ENCODE data around the gene NGRN.

DNA sequence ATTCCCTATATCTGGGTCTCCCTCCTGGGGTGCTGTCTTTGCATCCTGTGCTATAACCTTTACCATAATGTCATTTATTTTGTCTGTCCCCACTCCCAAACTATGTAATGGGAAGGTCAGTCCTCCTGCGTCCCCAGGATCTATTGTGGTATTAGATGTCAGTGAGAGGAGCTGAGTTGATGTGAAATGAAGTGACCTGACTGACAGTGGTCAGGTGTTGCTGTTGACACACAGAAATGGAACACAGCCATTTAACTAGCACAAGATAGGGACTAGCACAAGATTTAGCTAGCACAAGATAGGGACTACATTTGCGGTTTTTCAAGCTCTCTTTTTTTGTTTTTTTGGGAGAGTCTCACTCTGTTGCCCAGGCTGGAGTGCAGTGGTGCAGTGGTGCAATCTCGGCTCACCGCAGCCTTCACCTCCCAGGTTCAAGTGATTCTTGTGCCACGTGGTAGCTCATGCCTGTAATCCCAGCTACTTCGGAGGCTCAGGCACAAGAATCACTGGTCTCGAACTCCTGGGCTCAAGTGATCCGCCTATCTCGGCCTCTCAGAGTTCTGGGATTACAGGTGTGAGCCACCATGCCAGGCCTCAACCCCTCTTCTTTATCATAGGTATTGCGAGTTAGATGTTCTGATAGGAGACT is 5.2 kb downstream of the NGRN start:
- TF ChIP-seq, protein P1, sequence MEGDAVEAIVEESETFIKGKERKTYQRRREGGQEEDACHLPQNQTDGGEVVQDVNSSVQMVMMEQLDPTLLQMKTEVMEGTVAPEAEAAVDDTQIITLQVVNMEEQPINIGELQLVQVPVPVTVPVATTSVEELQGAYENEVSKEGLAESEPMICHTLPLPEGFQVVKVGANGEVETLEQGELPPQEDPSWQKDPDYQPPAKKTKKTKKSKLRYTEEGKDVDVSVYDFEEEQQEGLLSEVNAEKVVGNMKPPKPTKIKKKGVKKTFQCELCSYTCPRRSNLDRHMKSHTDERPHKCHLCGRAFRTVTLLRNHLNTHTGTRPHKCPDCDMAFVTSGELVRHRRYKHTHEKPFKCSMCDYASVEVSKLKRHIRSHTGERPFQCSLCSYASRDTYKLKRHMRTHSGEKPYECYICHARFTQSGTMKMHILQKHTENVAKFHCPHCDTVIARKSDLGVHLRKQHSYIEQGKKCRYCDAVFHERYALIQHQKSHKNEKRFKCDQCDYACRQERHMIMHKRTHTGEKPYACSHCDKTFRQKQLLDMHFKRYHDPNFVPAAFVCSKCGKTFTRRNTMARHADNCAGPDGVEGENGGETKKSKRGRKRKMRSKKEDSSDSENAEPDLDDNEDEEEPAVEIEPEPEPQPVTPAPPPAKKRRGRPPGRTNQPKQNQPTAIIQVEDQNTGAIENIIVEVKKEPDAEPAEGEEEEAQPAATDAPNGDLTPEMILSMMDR (IDR thresholded peaks at IDR 0.05; ENCODE audit: low read depth, low read length), result no peak
- no peak for TF ChIP-seq POLR2A (IDR thresholded peaks at IDR 0.05; ENCODE audit: extremely low read depth, insufficient read length)

All from NB4 (cell line).